ENCODE data around the gene DNHD1. TPM values are rescaled to one million over a fixed set of nuclear protein-coding genes. Genes with fewer than 3 reads are reported as not detected.

Gene DNHD1
- total and polyA plus RNA-seq, 2 of the 4 experiments (the other 2 are of a cell fraction), result 1.8 to 3.6 TPM

DNA sequence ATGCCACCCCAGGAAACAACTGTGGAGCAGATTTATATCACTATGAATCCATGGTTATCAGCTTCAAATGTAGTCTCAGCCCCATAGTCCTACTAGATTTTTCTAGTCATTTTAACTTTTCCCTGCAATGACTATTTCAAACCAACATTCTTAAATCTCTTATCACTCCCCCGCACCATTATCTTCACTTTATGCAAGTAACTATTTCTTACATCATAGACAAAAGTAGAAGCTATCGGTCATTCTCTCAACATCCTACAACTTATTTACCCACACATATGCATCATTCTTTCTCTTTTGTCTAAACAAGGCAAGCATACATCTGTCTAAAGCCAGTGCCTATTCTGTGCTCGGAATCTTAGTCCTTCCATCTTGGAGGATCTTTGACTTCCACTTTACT lies 11.4 kb upstream of the DNHD1 start:
- Histone ChIP-seq H2BK20ac (ENCODE audit: low read depth, low read length) (no peak overlapping the region), H3K4ac (ENCODE audit: low read depth, low read length) (no peak overlapping the region), H3K27me3 (ENCODE audit: control insufficient read depth, insufficient read depth, low read length) (no peaks in the 10 kb centered on the region), H3K18ac (ENCODE audit: low read depth, low read length) (no peak overlapping the region), H2AK5ac (ENCODE audit: low read depth, low read length) (no peak overlapping the region), H4K5ac (ENCODE audit: low read depth, low read length) (no peak overlapping the region), H3K56ac (ENCODE audit: extremely low read depth, insufficient read depth, low read length) (no peak overlapping the region), H2BK120ac (ENCODE audit: low read depth, low read length) (no peak overlapping the region), H3K4me2 (ENCODE audit: low read depth, low read length) (no peak overlapping the region), H2BK15ac (ENCODE audit: low read depth, low read length) (no peak overlapping the region), H3K36me3 (ENCODE audit: control insufficient read depth, insufficient read depth, low read length) (peaks cover 10% of the 10 kb centered on the region), H3K9me3 (ENCODE audit: control insufficient read depth, insufficient read depth, low read length) (no peaks in the 10 kb centered on the region), H3K14ac (replicated peaks; ENCODE audit: low read depth, low read length) (no peak overlapping the region), H2AFZ (replicated peaks; ENCODE audit: low read length, poor library complexity) (no peak overlapping the region), H3K9ac (ENCODE audit: low read depth, low read length) (no peak overlapping the region), H4K91ac (ENCODE audit: insufficient read depth, low read depth, low read length) (no peak overlapping the region), H3K27ac (ENCODE audit: insufficient read depth, low read length) (no peak overlapping the region), H4K8ac (ENCODE audit: low read depth in 2 of 2, low read length in 2 of 2) (no peak overlapping the region), H3K23ac (ENCODE audit: low read depth, low read length) (no peak overlapping the region), H3K4me1 (ENCODE audit: control insufficient read depth, insufficient read depth, low read length) (peaks cover 4% of the 10 kb centered on the region), H4K20me1 (ENCODE audit: insufficient read depth, low read length) (peaks cover 10% of the 10 kb centered on the region), H2AK9ac (replicated peaks; ENCODE audit: low read depth, low read length, poor library complexity) (no peak overlapping the region), H3K4me3 (ENCODE audit: insufficient read depth, low read depth, low read length) (no peak overlapping the region), H3K9me1 (ENCODE audit: insufficient read depth, low read length) (no peaks in the 10 kb centered on the region), H3K79me1 (ENCODE audit: low read depth in 1 of 2, low read length in 2 of 2) (peaks cover 33 to 44% of the 10 kb centered on the region in 2 experiments), H2BK5ac (ENCODE audit: low read depth, low read length, poor library complexity, severe bottlenecking) (no peak overlapping the region)
- POLR2A ChIA-PET (ENCODE audit: unreplicated experiment), result no interaction called here
- ATAC-seq (ENCODE audit: low read depth), result no peak
- CTCF ChIA-PET, result interaction anchor here (1.5 kb wide), 1 partner anchor 20 kb away, joined by 9 read pairs; no protein-coding TSS in a partner anchor
- BruUV-seq (replicated peaks), result no TSS peak
- DNase-seq, result no peak
- intact Hi-C loops (cut with micrococcal nuclease), result no loop called here
- dilution Hi-C loops (cut with HindIII; ENCODE audit: low sequenced_read_pairs, unreplicated experiment), result no loop called here
- TF ChIP-seq CEBPB (IDR thresholded peaks at IDR 0.05; ENCODE audit: low read depth, low read length) (no peak), SMC3 (IDR thresholded peaks at IDR 0.05; ENCODE audit: low read depth, low read length) (no peak), MAZ (IDR thresholded peaks at IDR 0.05; ENCODE audit: borderline replicate concordance, low read depth, low read length) (no peak), RCOR1 (IDR thresholded peaks at IDR 0.05; ENCODE audit: insufficient replicate concordance, low read length) (no peak), CHD1 (IDR thresholded peaks at IDR 0.05; ENCODE audit: low read depth, low read length) (no peak), MAFK (IDR thresholded peaks at IDR 0.05; ENCODE audit: low read depth, low read length) (no peak), RFX5 (IDR thresholded peaks at IDR 0.05; ENCODE audit: low read depth, low read length) (no peak)
- TF ChIP-seq, protein P1, sequence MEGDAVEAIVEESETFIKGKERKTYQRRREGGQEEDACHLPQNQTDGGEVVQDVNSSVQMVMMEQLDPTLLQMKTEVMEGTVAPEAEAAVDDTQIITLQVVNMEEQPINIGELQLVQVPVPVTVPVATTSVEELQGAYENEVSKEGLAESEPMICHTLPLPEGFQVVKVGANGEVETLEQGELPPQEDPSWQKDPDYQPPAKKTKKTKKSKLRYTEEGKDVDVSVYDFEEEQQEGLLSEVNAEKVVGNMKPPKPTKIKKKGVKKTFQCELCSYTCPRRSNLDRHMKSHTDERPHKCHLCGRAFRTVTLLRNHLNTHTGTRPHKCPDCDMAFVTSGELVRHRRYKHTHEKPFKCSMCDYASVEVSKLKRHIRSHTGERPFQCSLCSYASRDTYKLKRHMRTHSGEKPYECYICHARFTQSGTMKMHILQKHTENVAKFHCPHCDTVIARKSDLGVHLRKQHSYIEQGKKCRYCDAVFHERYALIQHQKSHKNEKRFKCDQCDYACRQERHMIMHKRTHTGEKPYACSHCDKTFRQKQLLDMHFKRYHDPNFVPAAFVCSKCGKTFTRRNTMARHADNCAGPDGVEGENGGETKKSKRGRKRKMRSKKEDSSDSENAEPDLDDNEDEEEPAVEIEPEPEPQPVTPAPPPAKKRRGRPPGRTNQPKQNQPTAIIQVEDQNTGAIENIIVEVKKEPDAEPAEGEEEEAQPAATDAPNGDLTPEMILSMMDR (conservative IDR thresholded peaks at IDR 0.05; ENCODE audit: low read depth, low read length), result no peak
- TF ChIP-seq, protein P2, sequence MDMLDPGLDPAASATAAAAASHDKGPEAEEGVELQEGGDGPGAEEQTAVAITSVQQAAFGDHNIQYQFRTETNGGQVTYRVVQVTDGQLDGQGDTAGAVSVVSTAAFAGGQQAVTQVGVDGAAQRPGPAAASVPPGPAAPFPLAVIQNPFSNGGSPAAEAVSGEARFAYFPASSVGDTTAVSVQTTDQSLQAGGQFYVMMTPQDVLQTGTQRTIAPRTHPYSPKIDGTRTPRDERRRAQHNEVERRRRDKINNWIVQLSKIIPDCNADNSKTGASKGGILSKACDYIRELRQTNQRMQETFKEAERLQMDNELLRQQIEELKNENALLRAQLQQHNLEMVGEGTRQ (IDR thresholded peaks at IDR 0.05; ENCODE audit: low read depth, low read length), result no peak
- 100% methylated on average over 1 to 2 of the region's 3 CpGs for WGBS, 2 experiments (ENCODE audit: extremely low coverage in 2 of 2, insufficient read length in 1 of 2)
- in situ Hi-C loops (cut with MboI; ENCODE audit: low sequenced_read_pairs), result no loop called here
